COLO668 (cell line): ENCODE data around the gene LYRM1.
"Not testable (repeated sequence)": the region's sequence is repeated elsewhere in the genome, so short reads cannot be mapped to it uniquely, and the experiment has no call there.

Source experiments
- DNase-seq: peaks from one replicate; lab custom pipeline; 2025; ENCODE audit not compliant: unreplicated experiment; lab: John Stamatoyannopoulos, UW

The LYRM1 gene

GRCh38 chr16:20971401-20971800, 70.8 kb downstream of the LYRM1 start:
- no peak for DNase-seq

DNA sequence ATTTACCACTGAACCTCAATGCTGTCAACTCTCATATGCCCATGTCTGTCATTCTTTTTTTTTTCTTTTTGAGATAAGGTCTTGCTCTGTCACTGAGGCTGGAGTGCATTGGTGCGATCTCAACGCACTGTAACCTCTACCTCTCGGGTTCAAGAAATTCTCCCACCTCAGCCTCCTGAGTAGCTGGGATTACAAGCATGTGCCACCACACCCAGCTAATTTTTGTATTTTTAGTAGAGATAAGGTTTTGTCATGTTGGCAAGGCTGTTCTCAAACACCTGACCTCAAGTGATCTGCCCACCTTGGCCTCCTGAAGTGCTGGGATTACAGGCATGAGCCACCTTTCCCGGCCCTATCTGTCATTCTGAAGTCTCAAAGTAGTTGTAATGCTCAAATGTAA, 72.6 kb downstream of the LYRM1 start:
- DNase-seq = not testable (repeated sequence)
